Body of pancreas (tissue), 4 donors: ENCODE data around the gene CHSY1.

Source experiments
- CTCF ChIP-seq, 7 experiments: fragments of 450-650 bp in 4 of 7; fragments of 200-600 bp in 3 of 7; sonication (generic) in 3 of 7; IDR thresholded peaks; one replicate each; pipeline ENCODE4 v1.5.1; 2016 to 2019; ENCODE audit warnings: antibody characterized with exemption in 7 of 7
- POLR2A ChIP-seq, 3 donors: fragments of 450-650 bp; IDR thresholded peaks; one replicate each; pipeline ENCODE4 v1.6.1; 2016; ENCODE audit warnings: antibody characterized with exemption in 3 of 3, mild to moderate bottlenecking in 2 of 3

- TF ChIP-seq CTCF (IDR thresholded peaks at IDR 0.05) (no peak), POLR2A (IDR thresholded peaks at IDR 0.05) (no peak)
These were observed 23.5 kb downstream of the CHSY1 start for GRCh38 chr15:101228313-101228712.
